Retina (tissue), 1 donor: Measurements from ENCODE around the gene NR2C2.
A peak's percentile ranks its signal among the peaks of the same experiment; 100 is the strongest.

ENCODE experiments used
- DNase-seq: peaks from one replicate; pipeline ENCODE4 v3.0.0-alpha.2; 2016

Gene NR2C2

GRCh38 chr3:15032650-15033049, 85.3 kb downstream of the NR2C2 start:
- DNase-seq = no peak

DNA sequence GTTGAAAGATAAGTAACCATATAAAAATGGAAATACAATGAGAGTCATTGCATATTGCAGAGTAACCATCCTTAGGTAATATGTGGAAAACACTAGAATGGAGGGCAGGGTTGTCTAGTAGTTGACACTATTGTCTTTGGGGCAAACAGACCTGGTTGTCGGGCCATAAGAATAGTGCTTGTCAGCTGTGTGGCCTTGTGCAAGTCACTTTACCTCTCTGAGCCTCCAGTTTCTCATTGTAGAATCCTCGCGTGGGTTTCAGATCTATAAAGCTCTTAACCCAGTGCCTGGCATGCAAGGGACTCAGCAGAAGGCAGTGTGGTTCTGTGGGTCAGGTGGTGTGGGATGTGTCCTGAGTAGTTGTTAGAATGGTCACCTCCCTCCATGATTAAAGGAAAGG, 85.7 kb downstream of the NR2C2 start:
- DNase-seq = no peak

DNA sequence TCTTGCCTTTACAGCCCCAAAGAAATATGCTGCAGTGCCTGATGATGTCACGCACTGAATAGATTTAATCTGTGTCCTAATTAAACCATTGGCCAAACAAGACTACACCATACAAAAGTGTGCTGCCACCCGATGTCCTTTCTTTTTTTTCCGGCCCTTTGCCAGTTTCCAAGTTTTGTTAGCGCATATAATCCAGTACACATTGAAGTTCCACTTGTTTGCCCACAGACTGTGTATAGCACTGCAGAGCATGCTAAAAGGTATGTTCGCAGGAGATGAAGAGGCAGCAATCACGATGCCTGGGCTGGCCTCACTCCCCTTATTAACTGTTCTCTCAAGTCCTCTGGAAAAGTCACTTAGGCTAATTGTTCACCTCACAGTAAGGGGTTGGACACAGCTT, 90.9 kb downstream of the NR2C2 start:
- DNase-seq = no peak

DNA sequence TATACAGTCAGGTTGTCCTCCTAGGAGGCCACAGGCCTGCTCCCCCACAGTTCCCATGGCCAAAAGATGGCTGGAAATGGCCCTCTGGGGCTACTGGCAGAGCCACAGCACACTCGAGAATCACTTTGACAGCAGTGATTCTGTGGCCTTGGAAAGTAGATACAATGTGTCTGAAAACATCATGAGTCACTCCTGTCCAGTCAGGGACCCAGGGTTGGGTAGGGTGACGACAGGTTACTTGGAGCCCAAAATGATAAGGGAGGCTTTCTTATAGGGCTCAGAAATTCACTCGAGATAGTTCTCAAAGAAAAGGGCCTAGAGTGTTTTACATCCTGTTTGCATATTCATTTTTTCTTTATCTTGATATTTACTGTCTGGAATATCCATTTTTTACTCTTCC, 93.5 kb downstream of the NR2C2 start:
- no peak for DNase-seq

DNA sequence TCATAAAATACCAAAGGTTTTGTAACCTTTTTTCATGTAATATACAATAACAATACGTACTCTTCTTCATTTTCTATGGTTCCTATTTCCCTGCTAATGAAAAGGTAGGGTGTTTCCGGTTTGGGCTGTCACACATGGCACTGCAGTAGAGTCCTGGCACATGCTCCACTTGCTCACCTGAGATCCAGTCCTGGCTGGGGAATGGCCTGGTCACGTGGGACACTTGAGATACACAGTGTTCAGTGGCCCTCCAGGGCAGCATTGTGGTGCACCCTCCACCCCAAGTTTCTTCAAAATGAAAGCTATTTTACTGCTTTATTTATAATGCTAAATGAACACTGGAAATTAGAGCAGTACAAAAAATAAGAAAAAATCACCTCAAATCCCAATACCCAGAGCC, 94.6 kb downstream of the NR2C2 start:
- no peak for DNase-seq

DNA sequence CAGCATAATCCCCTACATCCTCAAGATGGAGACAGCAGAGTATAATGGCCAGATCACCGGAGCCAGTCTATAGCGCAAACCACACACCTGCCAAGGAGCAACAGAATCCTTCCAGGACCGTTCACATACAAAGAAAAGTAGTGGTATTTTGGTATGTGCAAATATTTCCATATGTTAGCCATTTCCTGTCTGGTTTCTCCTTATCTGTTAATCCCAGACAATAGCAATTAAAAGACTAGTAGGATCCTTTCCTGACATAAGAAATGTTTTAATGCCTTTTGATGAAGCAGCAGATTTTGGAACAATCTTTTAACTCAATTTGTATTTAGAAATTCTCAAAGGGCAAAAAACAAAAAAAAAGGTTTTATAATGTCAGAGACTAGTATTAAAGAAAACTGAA, 95.6 kb downstream of the NR2C2 start:
- no peak for DNase-seq

DNA sequence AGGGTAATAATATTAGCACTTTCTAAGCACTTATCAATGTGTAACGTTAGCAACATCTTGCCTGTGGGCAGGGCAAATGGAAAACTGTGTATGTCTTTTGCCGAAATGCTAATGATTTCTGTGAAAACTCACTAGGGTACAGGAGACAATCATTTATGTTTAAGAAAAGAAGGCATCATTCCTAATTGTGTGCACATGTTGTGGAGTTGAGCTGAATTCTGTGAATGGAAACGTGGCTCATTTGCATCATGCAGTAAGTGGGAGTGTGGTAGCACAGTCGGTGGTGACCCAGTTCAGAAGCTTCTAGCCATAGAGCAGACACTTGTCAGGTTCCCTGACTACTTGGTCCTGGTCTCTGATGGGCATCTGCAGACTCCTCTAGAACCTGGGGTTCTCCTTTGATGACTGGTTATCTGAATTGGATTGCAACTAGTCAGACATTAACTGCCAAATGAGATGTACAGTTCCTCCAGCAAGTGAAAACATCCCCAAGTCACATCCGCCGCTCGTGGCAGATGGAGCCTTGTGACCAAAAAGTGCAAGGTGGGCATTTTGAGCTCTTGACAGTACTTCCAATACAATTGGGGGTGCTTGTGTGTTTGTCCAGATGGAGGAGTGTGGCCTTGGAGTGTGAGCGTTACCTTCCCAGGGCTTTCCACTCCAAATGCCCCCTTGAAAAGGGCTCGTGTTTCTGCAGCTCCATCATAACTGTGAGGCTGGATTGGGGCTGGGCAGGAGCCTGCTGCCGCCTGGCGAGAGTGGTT, 96.2 kb downstream of the NR2C2 start:
- DNase-seq = no peak

DNA sequence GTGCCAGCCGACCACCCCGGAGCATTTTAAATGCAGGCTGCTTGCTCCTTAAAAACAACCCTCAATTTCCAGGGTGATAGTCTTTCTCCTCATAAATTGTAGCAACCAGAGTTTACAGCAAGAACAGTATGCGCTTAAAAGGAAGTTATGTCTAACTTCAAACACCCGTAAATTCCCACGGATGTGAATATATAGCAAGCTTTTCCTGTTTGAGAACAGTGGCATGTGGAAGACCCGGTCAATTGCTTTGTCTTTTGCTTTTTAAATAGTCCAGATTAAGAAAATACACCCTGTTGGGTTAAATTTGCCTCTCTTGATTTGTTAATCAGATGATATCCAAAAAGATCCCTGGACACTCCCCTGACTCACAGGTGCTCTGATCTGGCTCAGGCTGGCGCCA, 96.9 kb downstream of the NR2C2 start:
- DNase-seq = no peak

- no peak for DNase-seq
These were observed 98.3 kb downstream of the NR2C2 start for GRCh38 chr3:15045667-15046066.

- no peak for DNase-seq
These were observed 102.2 kb downstream of the NR2C2 start for GRCh38 chr3:15049584-15049983.

GRCh38 chr3:15050405-15051092, 103.2 kb downstream of the NR2C2 start:
- DNase-seq = no peak

- peak; percentile 32 for DNase-seq
These were observed 104.1 kb downstream of the NR2C2 start for GRCh38 chr3:15051531-15051930.

DNA sequence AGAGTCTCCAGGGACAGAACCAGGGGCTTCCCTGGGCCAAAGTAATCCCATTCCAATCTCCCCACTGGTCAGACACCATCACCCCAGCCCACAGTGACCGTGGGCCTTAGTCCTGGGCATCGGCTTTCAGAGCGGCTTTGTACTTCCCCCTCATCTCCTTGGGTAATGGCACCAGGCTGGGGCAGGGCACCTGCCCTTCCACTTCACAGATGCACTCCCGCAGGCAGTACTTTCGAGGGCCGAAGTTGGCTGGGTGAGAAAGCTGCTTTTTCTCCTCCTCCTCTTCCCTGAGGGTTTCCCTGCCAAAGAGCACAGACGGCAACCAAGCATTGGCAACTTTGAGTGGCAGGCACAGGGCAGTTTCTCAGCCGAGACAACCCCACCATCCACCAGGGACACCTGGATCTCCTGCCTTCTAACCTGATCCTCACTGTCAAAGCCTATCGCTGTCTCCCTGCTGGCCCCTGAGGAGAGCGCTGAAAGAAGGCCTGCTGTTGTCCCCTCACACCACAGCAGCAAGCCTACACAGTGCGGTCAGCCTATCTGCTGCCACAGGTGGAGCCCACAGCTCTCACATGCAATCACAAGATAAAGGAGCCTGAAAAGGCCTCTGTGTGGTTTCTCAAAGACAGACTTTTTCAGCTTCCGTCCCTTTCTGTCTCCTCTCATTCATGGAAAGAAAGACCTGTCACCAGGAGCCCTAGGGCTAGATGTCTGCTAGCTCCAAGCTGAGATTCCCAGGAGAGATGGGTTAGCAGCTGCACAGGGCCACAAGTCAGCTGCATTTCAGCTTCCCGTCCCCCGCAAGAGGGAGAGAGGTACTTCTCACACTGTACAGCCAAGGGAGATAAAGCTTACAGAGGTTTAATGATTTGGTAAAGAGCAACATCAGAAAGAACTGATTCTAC, 105.2 kb downstream of the NR2C2 start:
- DNase-seq = peak; percentile 21

- no peak for DNase-seq
These were observed 106.2 kb downstream of the NR2C2 start for GRCh38 chr3:15053541-15053940.

DNA sequence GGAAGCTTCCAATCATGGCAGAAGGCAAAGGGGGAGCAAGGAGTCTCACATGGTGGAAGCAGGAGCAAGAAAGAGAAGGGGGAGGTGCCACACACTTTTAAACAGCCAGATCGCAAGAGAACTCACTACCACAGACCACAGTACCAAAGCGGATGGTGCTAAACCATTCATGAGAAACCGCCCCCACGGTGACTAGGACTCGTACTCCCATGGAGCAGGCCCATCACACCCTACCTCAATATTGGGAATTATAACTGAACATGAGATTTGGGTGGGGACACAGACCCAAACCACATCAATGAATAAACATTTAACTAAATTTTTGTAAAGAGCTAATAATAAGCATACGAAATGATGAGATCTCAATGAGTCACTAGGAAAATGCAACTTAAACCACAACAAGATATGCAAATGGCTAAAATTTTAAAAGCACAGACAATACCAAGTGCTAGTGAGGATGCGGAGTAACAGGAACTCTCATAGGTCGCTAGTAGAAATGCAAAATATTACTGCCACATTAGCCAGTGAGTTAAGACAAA, 107.7 kb downstream of the NR2C2 start:
- DNase-seq = no peak

GRCh38 chr3:15056676-15057404, 109.5 kb downstream of the NR2C2 start:
- DNase-seq = no peak

DNA sequence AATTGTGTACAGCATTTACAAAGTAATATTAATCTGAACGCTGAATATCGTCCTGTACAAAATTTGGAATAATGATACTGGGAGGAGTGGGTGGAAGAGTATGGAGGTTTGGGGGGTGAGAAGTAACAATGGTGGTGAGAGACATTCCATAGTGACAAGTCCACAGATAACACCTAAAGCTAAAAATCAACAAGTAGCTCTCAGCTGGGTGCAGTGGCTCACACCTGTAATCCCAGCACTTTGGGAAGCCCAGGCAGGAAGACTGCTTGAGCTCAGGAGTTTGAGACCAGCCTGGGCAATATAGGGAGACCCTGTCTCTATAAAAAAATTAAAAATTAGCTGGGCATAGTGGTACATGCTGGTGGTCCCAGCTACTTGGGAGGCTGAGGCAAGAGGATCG, 112.6 kb downstream of the NR2C2 start:
- no peak for DNase-seq

DNA sequence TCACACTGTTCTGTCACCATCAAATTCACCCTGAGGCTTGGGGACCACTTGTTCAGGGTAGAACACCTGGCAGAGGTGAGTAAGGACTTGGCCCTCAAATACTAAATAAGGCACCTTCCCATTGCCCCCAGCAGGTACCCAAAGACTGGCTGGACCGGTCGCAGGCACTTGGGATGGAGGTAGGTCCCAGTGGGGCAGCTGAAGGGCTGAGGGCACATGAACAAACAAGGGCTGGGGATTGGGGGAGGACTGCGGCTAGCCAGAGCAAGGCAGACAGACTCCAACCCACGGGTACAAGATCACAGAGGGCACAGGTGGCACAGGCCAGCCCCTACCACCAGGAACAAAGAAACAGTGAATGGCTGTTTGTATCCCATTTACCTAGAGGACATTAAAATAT, 115.9 kb downstream of the NR2C2 start:
- no peak for DNase-seq

DNA sequence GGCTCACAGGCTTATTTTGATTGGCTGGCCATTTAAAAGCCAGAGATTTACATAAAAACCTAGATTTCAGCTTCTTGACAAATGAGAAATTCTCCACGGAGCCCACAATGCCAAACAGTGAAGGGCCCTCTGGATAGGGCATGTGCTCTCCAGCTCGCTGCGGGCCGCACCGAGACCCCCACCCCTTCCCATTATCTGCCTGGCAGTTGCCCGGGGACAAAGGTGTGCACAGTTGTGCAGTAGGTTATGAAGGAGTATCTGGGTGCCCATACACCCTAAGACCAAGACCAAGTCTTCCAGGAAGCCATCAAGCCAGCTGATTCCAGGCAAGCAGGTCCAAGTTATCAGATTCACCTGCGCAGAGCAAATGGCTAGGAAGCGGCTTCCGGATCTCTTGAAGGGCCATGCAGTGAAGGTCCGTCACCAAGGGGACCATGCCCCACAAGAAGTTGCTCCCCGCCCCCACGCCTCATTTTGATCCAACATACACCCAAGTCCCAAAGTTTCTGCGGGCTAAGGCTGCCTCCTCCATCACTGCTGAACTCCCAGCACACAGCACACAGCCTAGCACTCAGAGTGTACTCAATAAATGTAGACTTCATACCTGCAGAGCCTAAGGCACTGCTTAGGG, 116.4 kb downstream of the NR2C2 start:
- DNase-seq = no peak

GRCh38 chr3:15064299-15064834, 117.0 kb downstream of the NR2C2 start:
- peak; percentile 44 for DNase-seq

DNA sequence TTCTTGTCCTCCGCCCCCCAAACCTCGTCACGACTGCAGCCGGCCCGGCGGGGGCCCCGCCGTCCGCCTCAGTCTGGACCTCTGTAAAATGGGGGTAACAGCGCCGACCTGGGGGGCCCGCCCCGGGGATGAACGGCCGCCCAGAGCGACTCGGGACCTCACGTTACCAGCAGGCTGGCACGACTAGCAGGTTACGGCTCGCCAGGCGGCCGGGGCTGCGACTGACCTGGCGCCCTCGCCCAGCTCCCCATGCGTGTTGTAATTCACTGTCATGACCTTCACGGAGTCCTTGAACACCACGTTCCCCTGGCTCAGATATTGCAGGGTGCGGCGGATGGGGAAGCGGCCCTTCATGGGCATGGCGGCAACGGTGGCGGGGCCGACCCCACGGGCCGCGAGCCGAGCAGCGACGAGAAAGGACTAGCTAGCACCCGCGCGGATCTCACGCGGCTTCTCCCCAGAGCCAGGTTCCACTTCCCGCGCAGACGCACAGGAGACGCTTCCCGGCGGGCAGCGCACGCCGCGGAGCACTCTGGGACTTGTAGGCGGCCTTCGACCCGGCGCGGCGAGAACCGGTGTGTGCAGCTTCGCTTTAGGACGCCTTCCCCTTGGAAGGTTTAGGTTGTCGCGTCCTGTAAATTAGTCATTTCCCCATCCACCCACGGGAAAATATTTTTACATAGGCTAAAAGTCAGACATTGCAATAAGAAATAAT, 117.6 kb downstream of the NR2C2 start, which contains the start of gene MRPS25:
Gene MRPS25 (minus strand): TSS at position 481 of the 715 bp plus-strand sequence. CDS start 121 bp downstream, at position 360.
- peak; percentile 94 for DNase-seq
